ENCODE results near the gene CUL3. TPM values are rescaled to one million over a fixed set of nuclear protein-coding genes. Genes with fewer than 3 reads are reported as not detected.

Gene CUL3
- total and polyA plus RNA-seq, 2 of the 8 experiments (the other 6 are each of a cell fraction or from before 2014, with no cell fraction given), result 28.5 to 113 TPM

DNA sequence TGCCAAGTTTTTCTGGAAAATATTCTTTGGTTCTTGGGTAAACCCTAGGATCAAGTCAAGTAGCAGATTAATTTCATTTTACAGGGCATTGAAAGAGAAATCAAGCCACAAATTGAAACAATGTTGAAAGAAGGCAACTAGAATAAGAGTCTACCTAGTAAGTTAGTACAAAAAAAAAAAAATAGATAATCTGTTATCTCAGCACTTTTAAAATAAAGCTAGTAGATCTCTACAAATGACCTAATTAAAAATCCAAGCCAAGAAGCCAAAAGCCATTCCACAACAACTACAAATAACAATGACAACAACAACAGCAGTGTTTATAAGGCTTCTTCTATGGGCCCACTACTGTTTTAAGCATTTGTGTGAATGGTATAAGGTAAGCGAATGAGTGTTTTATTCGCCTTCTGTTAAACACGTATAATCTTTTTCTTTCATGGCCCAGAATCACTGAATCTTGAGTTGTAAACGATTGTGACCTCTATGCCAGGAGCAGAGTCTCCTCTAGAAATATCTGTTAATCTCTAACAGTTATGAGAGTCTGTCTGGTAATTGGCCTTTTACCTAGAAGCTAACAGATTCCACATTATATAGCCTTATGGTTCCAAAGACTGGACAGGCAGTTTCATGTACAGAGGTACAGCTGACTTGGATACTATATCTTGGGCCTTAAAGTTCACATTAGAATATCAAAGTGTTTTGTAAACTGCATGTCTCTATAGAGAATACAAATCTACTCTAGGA is 28.6 kb upstream of the CUL3 start:
- Histone ChIP-seq H3K18ac (ENCODE audit: extremely low read depth, low read length) (no peak overlapping the region), H3K23ac (ENCODE audit: insufficient read length) (no peak overlapping the region), H4K20me1 (replicated peaks in 1 of 2; ENCODE audit: control insufficient read depth in 1 of 2, insufficient read depth in 2 of 2, low read length in 2 of 2) (no peaks in the 10 kb centered on the region), H3K4me2 (ENCODE audit: insufficient read depth in 1 of 2, low read depth in 2 of 2, low read length in 2 of 2) (no peak overlapping the region), H3K79me1 (ENCODE audit: low read depth, low read length) (no peaks in the 10 kb centered on the region), H3K79me2 (ENCODE audit: control insufficient read depth in 1 of 2, insufficient read depth in 2 of 2, low read length in 2 of 2) (no peaks in the 10 kb centered on the region), H3K56ac (replicated peaks; ENCODE audit: insufficient read length, low read depth, low read length) (no peak overlapping the region), H3K36me3 (ENCODE audit: control insufficient read depth in 2 of 4, insufficient read depth in 4 of 4, low read length in 3 of 4) (no peaks in the 10 kb centered on the region), H3K4me3 (ENCODE audit: extremely low read depth in 1 of 4, insufficient read depth in 2 of 4, low read depth in 3 of 4, low read length in 4 of 4) (no peak overlapping the region), H4K8ac (ENCODE audit: extremely low read depth, insufficient read depth, low read length) (no peak overlapping the region), H2BK20ac (ENCODE audit: low read length) (no peak overlapping the region), H4K5ac (ENCODE audit: insufficient read length, low read depth, low read length) (no peak overlapping the region), H2AK5ac (ENCODE audit: low read depth, low read length) (no peak overlapping the region), H2AFZ (ENCODE audit: low read length) (no peak overlapping the region), H3K27me3 (replicated peaks in 1 of 4; ENCODE audit: control insufficient read depth in 3 of 4, extremely low read depth in 1 of 4, insufficient read depth in 3 of 4, low read length in 3 of 4) (no peaks in the 10 kb centered on the region), H2BK12ac (ENCODE audit: low read depth, low read length) (no peak overlapping the region), H3K9me3 (ENCODE audit: insufficient read depth in 2 of 2, low read depth in 1 of 2, low read length in 1 of 2) (no peaks in the 10 kb centered on the region), H4K91ac (replicated peaks; ENCODE audit: insufficient read length, low read length) (no peak overlapping the region), H3K4ac (replicated peaks; ENCODE audit: insufficient read length, low read depth, low read length) (no peak overlapping the region), H2BK15ac (ENCODE audit: low read length) (no peak overlapping the region), H2BK5ac (ENCODE audit: low read depth, low read length) (no peak overlapping the region), H3K4me1 (replicated peaks in 1 of 4; ENCODE audit: control insufficient read depth in 3 of 4, insufficient read depth in 4 of 4, low read length in 3 of 4) (no peaks in the 10 kb centered on the region), H3K14ac (ENCODE audit: insufficient read length) (no peak overlapping the region), H3K9ac (replicated peaks in 1 of 4; ENCODE audit: extremely low read depth in 1 of 4, low read depth in 3 of 4, low read length in 3 of 4) (no peak overlapping the region), H3K23me2 (ENCODE audit: low read depth, low read length) (no peaks in the 10 kb centered on the region), H3K27ac (ENCODE audit: low read depth, low read length) (no peak overlapping the region), H2BK120ac (replicated peaks; ENCODE audit: low read depth, low read length) (no peak overlapping the region)
- ChIA-PET CTCF (ENCODE audit: partially characterized antibody) (interaction anchor here (0.8 to 1.1 kb wide), 2 partner anchors 28 to 643 kb away, joined by 3 read pairs; no protein-coding TSS in a partner anchor), POLR2A (ENCODE audit: partially characterized antibody) (no interaction called here)
- DNase-seq (ENCODE audit: low read depth in 1 of 2, low spot score in 2 of 2) (no peak), FAIRE-seq (no peak)
- 96% methylated on average over 4 of the region's 4 CpGs; no CpG with 5 or more reads in 1 of the 2 experiments for WGBS, 2 experiments (ENCODE audit: extremely low coverage in 1 of 2, insufficient coverage in 1 of 2, insufficient read length in 1 of 2, insufficient replicate concordance in 2 of 2, low coverage in 1 of 2, low lambda C conversion rate in 2 of 2, missing lambda C conversion rate in 1 of 2)
- TF ChIP-seq HDAC6 (IDR thresholded peaks at IDR 0.05; ENCODE audit: low read depth, low read length) (no peak), RXRA (IDR thresholded peaks at IDR 0.05; ENCODE audit: insufficient read depth, low read depth, low read length) (no peak), SP1 (IDR thresholded peaks at IDR 0.05; ENCODE audit: low read depth, low read length) (no peak), POLR2AphosphoS5 (IDR thresholded peaks at IDR 0.05; ENCODE audit: low read depth, low read length) (no peak), TEAD4 (IDR thresholded peaks at IDR 0.05; ENCODE audit: low read depth, low read length) (no peak), FOSL1 (IDR thresholded peaks at IDR 0.05; ENCODE audit: insufficient read depth, low read depth, low read length) (no peak)

Data from H1 (cell line).